A673 (cell line): Measurements from ENCODE around the gene ABCD2. TPM values are rescaled to one million over a fixed set of nuclear protein-coding genes. Genes with fewer than 3 reads are reported as not detected.

Source experiments
- BruUV-seq: library from RNA; stranded (reverse); fragments of 400-500 nt; replicated peaks from 2 replicates; lab custom pipeline; 2021; lab: Mats Ljungman, UMichigan
- CTCF ChIA-PET: fragments of 300-600 bp; sonication (Branson Sonifier 250); formaldehyde crosslinking; loops from one replicate; lab custom pipeline; 2022; ENCODE audit warnings: antibody characterized with exemption; lab: Charles Lee
- POLR2A ChIA-PET: fragments of 300-600 bp; sonication (Branson Sonifier 250); formaldehyde crosslinking; loops from one replicate; lab custom pipeline; 2022; ENCODE audit warnings: antibody characterized with exemption; ENCODE audit not compliant: low non-redundant PET; lab: Charles Lee
- DNase-seq: peaks from one replicate; pipeline ENCODE4 v3.0.0-alpha.2; 2015; ENCODE audit warnings: low spot score
- H3K27ac ChIP-seq: fragments of 200-600 bp; sonication (generic); 2 replicates; pipeline ENCODE4 v1.5.1; 2016; ENCODE audit warnings: mixed run types, low read depth, mild to moderate bottlenecking, mixed read lengths, antibody characterized with exemption, low read length; ENCODE audit not compliant: poor library complexity, severe bottlenecking
- H3K27me3 ChIP-seq: fragments of 200-600 bp; sonication (generic); replicated peaks from 2 replicates; pipeline ENCODE4 v1.6.1; 2017; ENCODE audit warnings: mixed run types, low read depth, mild to moderate bottlenecking, mixed read lengths, antibody characterized with exemption, low read length; ENCODE audit not compliant: insufficient read depth, poor library complexity
- H3K36me3 ChIP-seq: fragments of 200-600 bp; sonication (generic); 2 replicates; pipeline ENCODE4 v1.6.1; 2016; ENCODE audit warnings: mixed run types, mild to moderate bottlenecking, mixed read lengths, antibody characterized with exemption, low read length; ENCODE audit not compliant: insufficient read depth, poor library complexity, severe bottlenecking
- H3K4me1 ChIP-seq: fragments of 200-600 bp; sonication (generic); 2 replicates; pipeline ENCODE4 v1.6.1; 2017; ENCODE audit warnings: mixed run types, mild to moderate bottlenecking, mixed read lengths, antibody characterized with exemption, low read length; ENCODE audit not compliant: insufficient read depth, poor library complexity, severe bottlenecking
- H3K4me3 ChIP-seq: fragments of 200-600 bp; sonication (generic); 2 replicates; pipeline ENCODE4 v1.5.1; 2016; ENCODE audit warnings: low read depth, mixed run types, mild to moderate bottlenecking, mixed read lengths, low read length; ENCODE audit not compliant: poor library complexity, severe bottlenecking
- H3K9me3 ChIP-seq: fragments of 200-600 bp; sonication (generic); 2 replicates; pipeline ENCODE4 v1.6.1; 2016; ENCODE audit warnings: mixed run types, low read depth, mild to moderate bottlenecking, mixed read lengths, antibody characterized with exemption, low read length; ENCODE audit not compliant: poor library complexity, severe bottlenecking
- CTCF ChIP-seq: fragments of 300-800, 200-600 bp; sonication (generic); conservative IDR thresholded peaks from 2 replicates; pipeline ENCODE4 v1.5.1; 2017; ENCODE audit warnings: low read depth, mild to moderate bottlenecking, antibody characterized with exemption, low read length, moderate library complexity, mixed read lengths
- EZH2 ChIP-seq: fragments of 200-600 bp; sonication (generic); IDR thresholded peaks from 2 replicates; pipeline ENCODE4 v1.6.1; 2017; ENCODE audit warnings: borderline replicate concordance, low read depth, mild to moderate bottlenecking, mixed read lengths, antibody characterized with exemption, low read length; ENCODE audit not compliant: poor library complexity, severe bottlenecking
- intact Hi-C: fragments of 100-400 bp; cut with micrococcal nuclease; formaldehyde crosslinking; loops from one replicate; pipeline ENCODE4 v1.10.0; 2022; ENCODE audit not compliant: unreplicated experiment
- total RNA-seq: library from RNA; stranded (reverse); gene quantifications from 2 replicates; pipeline ENCODE4 v1.2.3, GENCODE V29; 2021

The ABCD2 gene
- total RNA-seq, 1 experiment from 2014 or later, result not detected

DNA sequence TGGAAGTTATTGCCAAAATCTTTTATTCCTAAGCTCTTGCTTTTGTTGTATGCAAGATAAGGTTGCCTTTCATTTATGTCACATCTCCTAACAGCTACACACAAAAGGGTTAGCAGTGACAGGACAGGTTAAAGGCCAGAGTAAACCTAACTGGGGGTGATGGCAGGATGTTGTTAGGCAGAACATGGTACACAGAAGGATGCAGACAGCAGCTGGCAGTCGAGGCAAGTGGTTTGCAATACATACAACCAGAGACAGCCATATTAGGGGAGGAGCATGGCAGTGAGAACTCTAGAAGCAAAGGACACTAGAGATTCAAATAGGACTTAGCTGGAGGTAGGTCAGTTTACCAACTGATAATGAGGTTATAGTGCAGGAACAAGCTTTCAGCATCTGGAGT is 2.7 kb upstream of the ABCD2 start:
- H3K27me3 ChIP-seq, result no peaks in the 10 kb centered on the region
- intact Hi-C loops, result no loop called here
- no peak overlapping the region for H3K27ac ChIP-seq
- H3K4me3 ChIP-seq, result no peak overlapping the region
- POLR2A ChIA-PET, result no interaction called here
- DNase-seq, result no peak
- TF ChIP-seq EZH2 (no peak), CTCF (no peak)
- CTCF ChIA-PET, result no interaction called here
- BruUV-seq, result no TSS peak
- no peaks in the 10 kb centered on the region for H3K4me1 ChIP-seq
- no peaks in the 10 kb centered on the region for H3K36me3 ChIP-seq
- H3K9me3 ChIP-seq, result no peaks in the 10 kb centered on the region

DNA sequence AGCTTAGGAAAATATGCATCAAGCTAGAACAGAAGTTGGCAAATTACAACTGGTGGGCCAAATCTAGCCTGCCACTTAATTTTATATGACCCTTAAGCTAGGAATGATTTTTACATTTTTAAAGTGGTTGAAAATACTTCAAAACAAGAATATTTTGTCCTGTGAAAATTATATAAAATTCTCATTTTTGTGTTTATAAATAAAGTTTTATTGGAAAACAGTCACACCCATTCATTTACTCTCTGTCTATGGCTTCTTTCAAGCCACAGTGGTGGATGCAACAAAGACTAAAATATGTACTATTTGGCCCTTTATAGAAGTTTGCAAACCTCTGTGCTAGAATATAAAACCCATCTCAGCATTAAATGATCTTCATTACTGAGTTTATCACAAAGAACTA is 2.1 kb upstream of the ABCD2 start:
- intact Hi-C loops, result no loop called here
- no peaks in the 10 kb centered on the region for H3K4me1 ChIP-seq
- H3K4me3 ChIP-seq, result no peak overlapping the region
- BruUV-seq, result no TSS peak
- no peak for DNase-seq
- H3K27me3 ChIP-seq, result no peaks in the 10 kb centered on the region
- ChIA-PET POLR2A (no interaction called here), CTCF (no interaction called here)
- TF ChIP-seq CTCF (no peak), EZH2 (no peak)
- H3K36me3 ChIP-seq, result no peaks in the 10 kb centered on the region
- no peak overlapping the region for H3K27ac ChIP-seq
- H3K9me3 ChIP-seq, result no peaks in the 10 kb centered on the region

DNA sequence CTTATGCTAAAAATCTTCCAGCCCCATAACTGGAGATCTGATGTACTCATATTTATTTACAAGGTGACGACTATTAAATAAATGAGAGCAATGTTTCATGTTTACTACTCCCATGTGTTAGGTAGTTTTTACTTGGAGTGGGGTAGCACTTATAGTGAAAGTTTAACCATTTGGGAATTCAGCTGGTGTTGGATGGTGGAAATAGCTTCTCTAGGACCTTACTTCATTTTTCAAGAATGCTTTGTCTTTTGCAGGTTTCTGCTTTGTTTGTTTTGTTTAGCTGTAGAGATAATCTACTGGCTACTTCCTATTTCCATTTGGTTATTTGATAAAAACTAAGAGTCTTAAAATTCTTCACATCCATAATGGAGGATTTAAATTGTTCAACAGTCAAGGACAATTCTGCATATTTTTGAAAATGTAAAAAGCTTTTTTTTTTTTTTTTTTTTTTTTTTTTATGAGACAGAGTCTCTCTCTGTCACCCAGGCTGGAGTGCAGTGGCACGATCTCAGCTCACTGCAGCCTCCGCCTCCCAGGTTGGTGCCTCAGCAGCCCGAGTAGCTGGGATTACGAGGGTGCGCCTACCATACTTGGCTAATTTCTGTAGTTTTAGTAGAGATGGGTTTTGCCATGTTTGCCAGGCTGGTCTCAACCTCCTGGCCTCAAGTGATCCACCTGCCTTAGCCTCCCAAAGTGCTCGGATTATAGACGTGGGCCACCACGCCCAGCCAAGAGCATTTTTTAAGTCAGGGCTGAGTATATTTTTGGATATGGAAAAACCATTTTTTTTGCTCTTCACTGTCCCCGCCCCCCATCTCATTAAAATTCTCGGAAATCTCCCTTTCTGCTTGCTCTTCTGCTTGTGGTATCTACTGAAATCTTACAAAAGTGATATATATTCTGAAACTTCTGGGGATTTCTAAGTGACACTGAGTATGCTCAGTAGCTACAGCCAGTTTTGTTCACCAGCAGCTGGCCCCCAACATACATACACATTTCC is 1.4 kb upstream of the ABCD2 start:
- Histone ChIP-seq H3K4me3 (peak overlapping the region; percentile 47), H3K27me3 (no peaks in the 10 kb centered on the region), H3K9me3 (no peaks in the 10 kb centered on the region), H3K27ac (no peak overlapping the region), H3K4me1 (no peaks in the 10 kb centered on the region), H3K36me3 (no peaks in the 10 kb centered on the region)
- TF ChIP-seq EZH2, result no peak
- TF ChIP-seq CTCF, result no peak
- ChIA-PET CTCF (interaction anchor here (0.7 kb wide), 1 partner anchor 49 kb away, joined by 7 read pairs; no protein-coding TSS in a partner anchor), POLR2A (no interaction called here)
- intact Hi-C loops, result no loop called here
- no peak for DNase-seq
- no TSS peak for BruUV-seq
